B cell (primary cell): ENCODE data around the gene ESYT3.

Source experiments
- EZH2 ChIP-seq: IDR thresholded peaks from 2 replicates; pipeline ENCODE4 v1.6.1; 2012; ENCODE audit warnings: borderline replicate concordance, low read depth, mild to moderate bottlenecking, moderate library complexity, low read length; ENCODE audit not compliant: insufficient read depth, poor library complexity, severe bottlenecking
- TF ChIP-seq, protein P1 (sequence below): fragments of 200-600 bp; IDR thresholded peaks from one replicate; pipeline ENCODE4 v1.8.0; 2022; ENCODE audit warnings: antibody characterized with exemption, mild to moderate bottlenecking

DNA sequence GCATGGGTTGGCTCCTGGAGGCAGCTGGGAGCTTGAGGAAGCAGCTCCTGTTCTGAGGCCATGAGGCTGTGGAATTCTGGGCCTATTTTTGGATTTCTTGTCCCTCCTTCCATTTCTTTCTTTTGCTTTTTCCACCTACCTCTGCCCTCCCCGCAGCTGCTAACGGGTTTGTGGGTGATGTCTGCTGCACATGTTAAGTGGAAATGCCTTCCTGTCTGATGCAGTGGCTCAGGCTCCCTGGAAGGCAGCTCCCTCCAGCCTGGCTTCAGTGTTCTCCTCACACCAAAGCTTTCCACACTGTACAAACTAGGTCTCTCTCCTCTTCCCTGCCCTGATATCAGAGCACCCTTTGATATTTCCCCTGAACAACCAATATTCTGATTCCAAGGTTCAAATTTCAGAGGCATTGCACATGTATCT lies 33.8 kb upstream of the ESYT3 start:
- TF ChIP-seq, protein P1, sequence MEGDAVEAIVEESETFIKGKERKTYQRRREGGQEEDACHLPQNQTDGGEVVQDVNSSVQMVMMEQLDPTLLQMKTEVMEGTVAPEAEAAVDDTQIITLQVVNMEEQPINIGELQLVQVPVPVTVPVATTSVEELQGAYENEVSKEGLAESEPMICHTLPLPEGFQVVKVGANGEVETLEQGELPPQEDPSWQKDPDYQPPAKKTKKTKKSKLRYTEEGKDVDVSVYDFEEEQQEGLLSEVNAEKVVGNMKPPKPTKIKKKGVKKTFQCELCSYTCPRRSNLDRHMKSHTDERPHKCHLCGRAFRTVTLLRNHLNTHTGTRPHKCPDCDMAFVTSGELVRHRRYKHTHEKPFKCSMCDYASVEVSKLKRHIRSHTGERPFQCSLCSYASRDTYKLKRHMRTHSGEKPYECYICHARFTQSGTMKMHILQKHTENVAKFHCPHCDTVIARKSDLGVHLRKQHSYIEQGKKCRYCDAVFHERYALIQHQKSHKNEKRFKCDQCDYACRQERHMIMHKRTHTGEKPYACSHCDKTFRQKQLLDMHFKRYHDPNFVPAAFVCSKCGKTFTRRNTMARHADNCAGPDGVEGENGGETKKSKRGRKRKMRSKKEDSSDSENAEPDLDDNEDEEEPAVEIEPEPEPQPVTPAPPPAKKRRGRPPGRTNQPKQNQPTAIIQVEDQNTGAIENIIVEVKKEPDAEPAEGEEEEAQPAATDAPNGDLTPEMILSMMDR: no peak
- no peak for TF ChIP-seq EZH2
